Inferior parietal cortex (tissue), 1 donor: Measurements from ENCODE around the gene SRRM2.

Experiments
- DNase-seq: peaks from one replicate; pipeline ENCODE4 v3.0.0-alpha.2; 2016; ENCODE audit errors: extremely low spot score

The SRRM2 gene

DNA sequence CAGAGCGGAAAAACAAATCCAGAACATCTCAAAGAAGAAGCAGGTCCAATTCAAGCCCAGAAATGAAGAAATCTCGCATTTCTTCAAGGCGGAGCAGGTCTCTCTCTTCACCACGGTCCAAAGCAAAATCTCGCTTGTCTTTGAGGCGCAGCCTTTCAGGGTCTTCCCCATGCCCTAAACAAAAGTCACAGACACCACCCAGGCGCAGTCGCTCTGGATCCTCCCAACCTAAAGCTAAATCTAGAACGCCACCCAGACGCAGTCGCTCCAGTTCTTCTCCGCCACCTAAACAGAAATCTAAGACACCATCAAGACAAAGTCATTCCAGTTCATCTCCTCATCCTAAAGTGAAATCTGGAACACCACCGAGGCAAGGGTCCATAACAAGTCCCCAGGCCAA, 10.3 kb downstream of the SRRM2 start:
- no peak for DNase-seq

DNA sequence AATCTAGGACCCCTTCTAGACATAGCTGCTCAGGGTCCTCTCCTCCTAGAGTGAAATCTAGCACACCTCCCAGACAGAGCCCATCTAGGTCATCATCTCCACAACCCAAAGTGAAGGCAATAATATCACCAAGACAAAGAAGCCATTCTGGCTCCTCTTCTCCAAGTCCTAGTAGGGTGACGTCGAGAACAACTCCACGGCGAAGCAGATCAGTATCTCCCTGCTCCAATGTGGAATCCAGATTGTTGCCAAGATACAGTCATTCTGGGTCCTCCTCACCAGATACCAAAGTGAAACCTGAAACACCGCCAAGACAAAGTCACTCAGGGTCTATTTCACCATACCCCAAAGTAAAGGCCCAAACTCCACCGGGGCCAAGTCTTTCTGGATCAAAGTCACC, 10.7 kb downstream of the SRRM2 start:
- no peak for DNase-seq

DNA sequence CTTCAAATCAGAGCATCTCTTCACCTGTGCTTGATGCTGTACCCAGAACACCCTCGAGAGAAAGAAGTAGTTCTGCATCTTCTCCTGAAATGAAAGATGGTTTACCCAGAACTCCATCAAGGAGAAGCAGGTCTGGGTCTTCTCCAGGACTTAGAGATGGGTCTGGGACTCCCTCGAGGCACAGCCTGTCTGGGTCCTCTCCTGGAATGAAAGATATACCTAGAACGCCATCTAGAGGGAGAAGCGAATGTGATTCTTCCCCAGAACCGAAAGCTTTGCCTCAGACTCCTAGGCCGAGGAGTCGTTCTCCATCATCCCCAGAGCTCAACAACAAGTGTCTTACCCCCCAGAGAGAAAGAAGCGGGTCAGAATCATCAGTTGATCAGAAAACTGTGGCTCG, 12.3 kb downstream of the SRRM2 start:
- no peak for DNase-seq

DNA sequence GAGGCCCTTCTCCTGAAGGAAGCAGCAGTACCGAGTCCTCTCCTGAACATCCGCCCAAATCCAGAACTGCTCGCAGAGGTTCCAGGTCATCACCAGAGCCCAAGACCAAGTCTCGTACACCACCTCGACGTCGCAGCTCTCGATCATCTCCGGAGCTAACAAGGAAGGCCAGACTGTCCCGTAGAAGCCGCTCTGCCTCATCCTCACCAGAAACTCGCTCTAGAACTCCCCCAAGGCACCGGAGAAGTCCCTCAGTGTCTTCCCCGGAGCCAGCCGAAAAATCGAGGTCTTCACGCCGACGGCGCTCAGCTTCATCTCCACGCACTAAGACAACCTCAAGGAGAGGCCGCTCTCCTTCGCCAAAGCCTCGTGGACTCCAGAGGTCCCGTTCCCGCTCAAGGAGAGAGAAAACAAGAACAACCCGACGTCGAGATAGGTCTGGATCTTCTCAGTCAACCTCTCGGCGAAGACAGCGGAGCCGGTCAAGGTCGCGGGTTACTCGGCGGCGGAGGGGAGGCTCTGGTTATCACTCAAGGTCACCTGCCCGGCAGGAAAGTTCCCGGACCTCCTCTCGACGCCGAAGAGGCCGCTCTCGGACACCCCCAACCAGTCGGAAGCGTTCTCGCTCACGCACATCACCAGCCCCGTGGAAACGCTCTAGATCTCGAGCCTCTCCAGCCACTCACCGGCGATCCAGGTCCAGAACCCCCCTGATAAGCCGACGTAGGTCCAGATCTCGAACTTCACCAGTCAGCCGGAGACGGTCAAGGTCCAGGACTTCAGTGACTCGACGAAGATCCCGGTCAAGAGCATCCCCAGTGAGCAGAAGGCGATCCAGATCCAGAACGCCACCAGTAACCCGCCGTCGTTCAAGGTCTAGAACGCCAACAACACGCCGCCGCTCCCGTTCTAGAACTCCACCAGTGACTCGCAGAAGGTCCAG, 13.3 kb downstream of the SRRM2 start:
- no peak for DNase-seq

DNA sequence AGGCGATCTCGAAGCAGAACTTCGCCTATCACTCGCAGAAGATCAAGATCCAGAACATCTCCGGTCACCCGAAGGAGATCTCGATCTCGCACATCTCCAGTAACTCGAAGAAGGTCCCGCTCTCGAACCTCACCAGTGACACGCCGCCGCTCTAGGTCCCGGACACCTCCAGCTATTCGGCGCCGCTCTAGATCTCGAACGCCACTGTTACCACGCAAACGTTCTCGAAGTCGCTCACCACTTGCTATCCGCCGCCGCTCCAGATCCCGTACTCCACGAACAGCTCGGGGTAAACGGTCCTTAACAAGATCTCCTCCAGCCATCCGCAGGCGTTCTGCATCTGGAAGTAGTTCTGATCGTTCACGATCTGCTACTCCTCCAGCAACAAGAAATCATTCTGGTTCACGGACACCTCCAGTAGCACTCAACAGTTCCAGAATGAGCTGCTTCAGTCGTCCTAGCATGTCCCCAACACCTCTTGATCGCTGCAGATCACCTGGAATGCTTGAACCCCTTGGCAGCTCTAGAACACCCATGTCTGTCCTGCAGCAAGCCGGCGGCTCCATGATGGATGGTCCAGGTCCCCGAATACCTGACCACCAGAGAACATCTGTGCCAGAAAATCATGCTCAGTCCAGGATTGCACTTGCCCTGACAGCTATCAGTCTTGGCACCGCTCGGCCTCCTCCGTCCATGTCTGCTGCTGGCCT, 14.1 kb downstream of the SRRM2 start:
- DNase-seq, result no peak

DNA sequence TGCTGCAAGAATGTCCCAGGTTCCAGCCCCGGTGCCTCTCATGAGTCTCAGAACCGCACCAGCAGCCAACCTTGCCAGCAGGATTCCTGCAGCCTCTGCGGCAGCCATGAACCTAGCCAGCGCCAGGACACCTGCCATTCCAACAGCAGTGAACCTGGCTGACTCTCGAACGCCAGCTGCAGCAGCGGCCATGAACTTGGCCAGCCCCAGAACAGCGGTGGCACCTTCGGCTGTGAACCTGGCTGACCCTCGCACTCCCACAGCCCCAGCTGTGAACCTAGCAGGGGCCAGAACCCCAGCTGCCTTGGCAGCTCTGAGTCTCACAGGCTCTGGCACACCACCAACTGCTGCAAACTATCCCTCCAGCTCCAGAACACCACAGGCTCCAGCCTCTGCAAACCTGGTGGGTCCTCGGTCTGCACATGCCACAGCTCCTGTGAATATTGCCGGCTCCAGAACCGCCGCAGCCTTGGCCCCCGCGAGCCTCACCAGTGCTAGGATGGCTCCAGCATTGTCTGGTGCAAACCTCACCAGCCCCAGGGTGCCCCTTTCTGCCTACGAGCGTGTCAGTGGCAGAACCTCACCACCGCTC, 14.8 kb downstream of the SRRM2 start:
- DNase-seq, result no peak

DNA sequence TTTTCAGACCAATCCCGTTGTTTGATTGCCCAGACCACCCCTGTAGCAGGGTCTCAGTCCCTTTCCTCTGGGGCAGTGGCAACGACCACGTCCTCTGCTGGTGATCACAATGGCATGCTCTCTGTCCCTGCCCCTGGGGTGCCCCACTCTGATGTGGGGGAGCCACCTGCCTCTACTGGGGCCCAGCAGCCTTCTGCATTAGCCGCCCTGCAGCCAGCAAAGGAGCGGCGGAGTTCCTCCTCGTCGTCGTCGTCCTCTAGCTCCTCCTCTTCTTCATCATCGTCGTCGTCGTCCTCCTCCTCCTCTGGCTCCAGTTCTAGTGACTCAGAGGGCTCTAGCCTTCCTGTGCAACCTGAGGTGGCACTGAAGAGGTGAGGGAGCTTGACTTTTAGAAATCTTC, 15.5 kb downstream of the SRRM2 start:
- no peak for DNase-seq

DNA sequence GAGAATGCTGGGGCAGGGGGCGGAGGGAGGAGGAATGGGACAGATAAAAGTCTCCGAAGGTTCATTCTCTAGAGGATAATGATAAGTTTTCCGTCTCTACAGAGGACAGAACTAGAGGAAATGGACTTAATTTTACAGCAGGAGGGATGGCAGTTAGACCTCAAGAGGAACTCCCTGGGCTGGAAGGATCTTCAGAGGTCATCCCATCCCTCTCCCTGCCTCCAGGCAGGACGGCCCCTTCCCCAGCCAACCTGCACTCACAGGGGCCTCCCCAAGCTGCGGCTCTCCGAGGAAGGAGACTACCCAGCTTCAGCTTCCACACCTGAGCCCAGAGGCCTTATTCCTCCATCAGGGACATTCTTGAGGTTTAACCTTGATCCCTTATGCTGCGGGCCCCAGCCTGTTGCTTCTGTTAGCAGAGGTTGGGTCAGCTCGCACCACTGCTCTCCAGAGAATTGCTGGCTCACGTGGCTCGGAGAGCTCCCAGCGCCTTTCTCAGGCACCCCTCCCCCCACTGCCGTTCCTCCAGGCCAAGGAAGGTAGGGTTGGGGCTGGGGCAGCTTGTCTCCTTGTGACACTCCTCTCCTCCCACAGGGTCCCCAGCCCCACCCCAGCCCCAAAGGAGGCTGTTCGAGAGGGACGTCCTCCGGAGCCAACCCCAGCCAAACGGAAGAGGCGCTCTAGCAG, 16.1 kb downstream of the SRRM2 start:
- no peak for DNase-seq

DNA sequence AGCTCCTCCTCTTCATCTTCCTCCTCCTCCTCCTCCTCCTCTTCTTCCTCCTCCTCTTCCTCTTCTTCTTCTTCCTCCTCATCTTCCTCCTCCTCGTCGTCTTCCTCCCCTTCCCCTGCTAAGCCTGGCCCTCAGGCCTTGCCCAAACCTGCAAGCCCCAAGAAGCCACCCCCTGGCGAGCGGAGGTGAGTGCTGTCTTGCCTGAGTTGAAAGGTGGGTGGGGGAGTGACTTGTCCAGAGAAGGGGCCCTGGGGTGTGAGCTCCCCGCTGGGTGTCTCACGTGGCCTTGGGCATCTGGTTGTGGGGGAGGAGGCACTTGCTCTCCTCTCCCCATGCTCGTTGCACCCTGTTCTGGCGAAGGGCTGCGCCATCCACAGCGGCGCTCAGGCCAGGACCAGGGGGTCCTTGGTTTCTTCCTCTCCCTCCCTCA, 16.7 kb downstream of the SRRM2 start:
- DNase-seq, result no peak

DNA sequence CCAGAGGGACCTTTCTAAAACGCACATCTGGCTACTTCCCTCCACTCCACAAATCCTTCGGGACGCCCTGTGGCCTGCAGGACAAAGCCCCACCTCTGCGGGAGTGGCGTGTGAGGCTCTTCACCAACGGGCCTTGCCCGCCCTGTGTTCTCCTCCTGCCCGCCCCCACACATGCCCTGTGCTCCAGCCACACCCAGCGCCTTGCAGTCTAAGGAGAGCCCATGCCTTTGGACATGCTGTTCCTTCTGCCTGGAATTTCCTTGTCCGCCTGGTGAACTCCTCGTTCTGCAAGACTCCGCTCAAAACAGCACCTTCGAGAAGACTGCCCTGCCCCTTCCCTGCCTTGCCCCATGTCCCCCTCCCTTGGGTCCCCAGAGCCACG, 17.2 kb downstream of the SRRM2 start:
- DNase-seq, result no peak

DNA sequence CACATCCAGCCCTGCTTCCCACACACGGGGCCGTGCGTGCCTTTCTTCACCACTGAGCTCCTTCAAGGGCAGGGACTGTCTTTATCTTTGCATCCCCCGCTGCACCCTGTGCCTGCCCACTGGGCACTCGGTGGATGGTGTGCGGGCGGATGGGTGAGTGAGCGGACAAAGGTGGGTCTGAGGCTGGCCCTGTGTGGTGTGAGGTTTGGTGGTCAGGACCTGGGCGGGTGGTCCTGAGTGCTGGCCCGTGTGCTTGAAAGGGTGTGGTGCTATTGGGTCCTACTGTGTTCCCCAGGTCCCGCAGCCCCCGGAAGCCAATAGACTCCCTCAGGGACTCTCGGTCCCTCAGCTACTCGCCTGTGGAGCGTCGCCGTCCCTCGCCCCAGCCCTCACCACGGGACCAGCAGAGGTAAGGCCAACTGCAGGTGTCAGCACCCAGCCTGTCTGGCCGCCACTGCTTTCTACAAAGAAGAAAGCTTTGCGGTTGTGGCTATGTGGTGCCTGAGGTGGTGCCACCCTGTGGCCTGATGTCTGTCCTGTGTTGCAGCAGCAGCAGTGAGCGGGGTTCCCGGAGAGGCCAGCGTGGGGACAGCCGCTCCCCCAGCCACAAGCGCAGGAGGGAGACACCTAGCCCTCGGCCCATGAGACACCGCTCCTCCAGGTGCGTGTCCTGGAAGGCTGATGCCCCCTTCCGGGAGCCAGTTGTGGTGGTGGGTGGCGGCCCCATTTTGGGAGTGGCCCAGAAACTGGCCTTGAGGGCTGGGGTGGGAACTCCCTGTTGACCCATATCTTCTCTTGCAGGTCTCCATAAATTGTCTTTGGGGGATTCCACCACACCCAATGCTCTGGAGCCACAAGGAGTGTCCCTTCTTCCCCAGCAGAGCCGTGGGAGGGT, 17.9 kb downstream of the SRRM2 start:
- no peak for DNase-seq

DNA sequence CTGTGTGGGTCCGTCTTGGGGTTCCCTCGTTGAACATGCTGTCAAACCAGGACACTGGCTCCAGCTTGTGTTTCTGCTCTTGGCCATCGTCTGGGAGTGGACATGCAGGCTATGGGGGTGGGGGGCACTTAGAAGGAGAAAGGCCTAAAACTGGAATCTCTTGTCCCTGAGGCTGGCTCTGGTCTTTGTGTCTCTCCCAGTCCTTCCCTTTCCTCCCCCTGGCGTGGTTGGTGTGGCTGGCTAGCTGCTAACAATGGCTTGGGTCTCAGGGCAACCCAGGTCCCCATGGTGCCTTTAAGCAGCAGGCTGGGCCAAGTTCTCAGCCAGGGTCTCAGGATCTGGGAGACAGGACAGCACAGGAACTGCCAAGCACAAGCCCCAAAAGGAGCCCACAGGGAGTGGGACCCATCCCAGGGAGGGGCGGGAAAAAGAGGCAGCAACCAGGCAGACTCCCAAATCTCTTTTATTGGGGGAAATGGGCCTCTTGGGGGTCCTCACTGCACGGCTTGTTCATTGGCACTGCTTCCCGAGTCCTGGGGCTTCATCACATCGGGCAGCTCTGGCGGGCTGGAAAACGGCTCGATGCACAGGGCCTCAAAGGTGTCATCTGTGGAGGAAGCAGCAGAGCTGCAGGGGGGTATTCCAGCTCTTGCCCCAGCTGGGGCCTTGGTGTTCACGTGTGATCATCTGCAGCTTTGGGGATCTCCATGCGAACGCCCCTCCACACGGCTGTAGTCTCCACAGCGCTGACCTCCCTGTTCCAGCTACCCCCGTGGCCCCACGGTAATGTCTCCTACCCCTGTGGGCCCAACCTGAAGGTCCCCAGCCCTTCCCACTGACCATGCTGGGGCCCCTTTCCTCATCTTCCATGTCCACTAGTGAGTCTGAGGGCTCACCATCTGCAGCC, 19.3 kb downstream of the SRRM2 start:
- DNase-seq, result no peak

DNA sequence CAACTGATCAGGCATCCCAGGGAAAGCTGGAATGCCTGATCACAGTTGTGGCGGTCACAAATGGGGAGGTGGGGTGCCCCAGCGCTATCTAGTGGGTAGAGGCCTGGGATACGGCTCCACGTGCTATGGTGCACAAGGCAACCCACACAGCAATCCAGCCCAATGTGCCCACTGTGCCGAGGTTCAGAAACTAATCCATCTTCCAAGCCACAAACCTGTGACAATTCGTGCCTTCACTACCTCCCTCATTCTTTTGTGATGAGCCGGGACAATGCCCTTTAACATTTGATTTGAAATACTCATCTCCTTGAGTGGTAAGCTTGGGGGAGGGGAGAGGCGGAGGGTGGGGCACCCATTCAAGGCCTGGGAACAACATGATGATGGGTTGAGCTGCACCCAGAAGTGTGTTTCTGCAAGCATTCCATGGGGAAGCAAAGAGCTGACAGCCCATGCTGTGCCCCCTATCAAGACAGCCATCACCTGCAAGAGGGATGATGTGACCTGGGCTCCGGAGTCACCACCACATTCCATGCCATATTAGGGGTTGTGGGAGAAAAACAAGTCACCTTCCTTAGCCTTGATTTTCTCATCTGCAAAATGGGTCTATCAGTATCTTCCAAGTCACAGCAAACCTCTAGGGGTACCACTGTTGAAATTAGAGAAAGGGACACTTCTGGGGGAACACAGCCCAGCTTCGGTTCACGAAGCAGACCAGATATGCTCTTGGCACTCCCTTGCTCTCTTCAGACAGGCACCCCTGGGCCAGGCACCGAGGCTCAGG, 20.9 kb downstream of the SRRM2 start:
- DNase-seq, result no peak

DNA sequence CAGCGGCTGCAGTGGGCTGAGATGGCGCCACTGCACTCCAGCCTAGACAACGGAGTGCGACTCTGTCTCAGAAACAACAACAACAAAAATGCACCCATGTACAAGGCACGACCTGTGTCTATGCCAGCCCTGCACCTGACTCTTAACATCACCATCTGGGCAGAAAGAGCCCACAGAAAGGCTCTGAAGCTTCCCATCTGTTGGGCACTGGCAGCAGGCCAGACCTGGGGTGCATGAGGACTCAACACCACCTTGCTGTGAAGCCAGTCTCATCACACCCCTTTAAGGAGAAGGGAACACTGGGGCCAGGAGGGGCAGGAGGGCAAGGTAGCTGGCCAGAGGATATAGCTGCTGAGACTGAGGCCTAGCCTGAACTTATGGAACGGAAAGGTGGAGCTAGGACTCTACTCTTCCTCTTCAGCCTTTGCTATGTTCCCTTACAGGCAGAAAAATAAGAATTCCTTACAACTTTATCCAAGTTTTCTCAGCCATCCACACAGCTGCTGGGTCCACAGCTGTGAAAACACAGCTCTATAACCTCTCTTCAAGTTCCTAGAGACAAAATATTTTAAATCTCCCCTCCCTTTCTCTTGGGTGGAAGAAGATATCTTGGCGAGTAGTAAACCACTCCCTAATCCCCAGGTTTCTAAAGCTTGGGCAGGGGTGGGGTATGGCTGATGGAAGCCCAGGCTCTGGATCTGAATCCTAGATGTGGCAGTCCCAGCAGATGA, 21.9 kb downstream of the SRRM2 start:
- DNase-seq, result no peak

DNA sequence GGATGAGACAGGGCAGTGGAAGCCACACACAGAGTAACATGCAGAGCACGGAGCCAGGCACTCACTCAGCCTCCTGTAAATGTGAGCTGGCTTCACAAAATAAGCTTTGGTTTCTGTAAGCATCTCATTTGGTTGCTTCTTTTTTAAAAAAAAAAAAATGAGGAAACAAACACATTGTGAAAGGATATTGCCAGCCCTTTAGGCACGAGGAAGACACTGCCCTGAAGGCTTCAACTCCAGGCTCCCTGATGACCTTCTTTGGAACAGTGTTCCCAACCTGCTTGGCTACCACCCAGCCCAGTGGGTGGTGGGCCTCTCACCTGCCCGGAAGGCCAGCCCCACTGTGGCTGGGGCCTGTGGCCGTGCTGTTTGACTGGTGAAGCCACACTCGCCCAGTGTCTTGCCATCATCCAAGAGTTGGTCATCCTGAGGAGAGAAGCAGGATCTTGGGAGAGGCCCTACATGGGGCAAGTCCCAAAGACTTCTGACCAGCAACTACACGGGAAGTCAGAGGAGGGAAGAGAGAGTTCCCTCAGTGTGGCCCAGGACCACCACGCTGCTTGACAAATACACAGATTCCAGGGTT, 22.8 kb downstream of the SRRM2 start:
- no peak for DNase-seq

DNA sequence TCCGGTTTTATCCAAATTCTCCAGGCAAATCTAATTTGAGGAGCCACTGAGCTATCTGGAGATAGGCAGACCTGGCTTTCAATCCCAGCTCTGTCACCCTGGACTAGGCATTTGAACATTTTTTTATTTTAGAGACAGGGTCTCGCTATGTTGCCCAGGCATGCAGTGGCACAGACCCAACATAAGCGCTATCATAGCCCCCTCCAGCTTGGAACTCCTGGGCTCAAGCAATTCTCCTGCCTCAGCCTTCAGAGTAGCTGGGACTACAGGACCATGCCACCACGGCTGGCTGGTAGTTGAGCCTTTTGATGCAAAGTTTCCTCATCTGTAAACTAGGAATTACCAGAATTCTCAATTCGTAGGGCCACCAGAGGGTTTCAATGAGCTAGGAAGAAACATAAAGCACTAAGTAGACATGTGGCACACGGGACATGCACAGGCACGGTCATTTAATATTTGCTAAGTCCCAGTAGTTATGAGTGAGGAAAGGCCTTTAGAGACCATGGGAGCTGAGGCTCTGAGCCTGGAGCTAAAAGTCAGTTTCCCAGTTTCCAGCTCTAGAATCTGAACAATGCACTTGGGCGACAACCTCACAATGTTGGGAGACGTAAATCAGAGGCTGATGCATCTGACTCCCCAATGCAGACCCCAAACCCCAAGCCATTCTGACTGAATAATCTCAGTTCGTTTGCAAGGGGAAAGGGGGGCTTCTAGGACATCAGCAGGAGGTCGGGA, 23.5 kb downstream of the SRRM2 start:
- no peak for DNase-seq

DNA sequence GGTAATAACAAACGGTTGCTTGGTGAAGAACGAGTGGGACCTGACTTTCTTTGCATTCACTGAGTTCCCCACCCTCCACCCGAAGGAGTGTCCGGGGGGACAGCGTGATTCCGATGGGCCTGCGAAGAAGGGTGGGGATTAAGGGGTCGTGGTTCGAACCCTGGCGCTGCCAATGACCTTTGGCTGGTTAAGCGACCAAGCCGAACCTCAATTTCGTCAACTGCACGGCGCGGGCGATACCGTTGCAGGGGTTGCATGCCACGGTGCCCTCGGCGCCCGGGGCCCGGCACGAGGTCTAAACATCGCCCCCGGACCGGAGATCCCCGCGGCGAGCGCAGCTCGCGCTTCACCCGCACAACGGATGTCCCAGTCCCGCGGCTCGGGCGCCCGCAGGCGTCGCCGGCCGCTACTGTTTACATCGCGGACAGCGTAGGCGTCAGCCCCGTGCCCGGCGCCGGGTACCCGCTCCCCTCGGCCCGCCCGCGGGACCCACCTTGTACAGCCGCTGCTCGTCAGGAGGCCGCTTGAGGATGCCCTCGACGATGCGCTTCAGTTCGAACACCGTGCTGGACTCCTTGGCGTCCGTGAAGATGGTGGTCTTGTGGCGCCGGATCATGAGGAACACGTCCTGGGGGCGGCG, 24.2 kb downstream of the SRRM2 start:
- no peak for DNase-seq
